AG08396 (cell line): ENCODE measurements around the gene FGD1.

ENCODE experiments used
- DNase-seq: peaks from one replicate; pipeline ENCODE4 v3.0.0; 2012; ENCODE audit warnings: low spot score, mixed read lengths

FGD1 gene

DNA sequence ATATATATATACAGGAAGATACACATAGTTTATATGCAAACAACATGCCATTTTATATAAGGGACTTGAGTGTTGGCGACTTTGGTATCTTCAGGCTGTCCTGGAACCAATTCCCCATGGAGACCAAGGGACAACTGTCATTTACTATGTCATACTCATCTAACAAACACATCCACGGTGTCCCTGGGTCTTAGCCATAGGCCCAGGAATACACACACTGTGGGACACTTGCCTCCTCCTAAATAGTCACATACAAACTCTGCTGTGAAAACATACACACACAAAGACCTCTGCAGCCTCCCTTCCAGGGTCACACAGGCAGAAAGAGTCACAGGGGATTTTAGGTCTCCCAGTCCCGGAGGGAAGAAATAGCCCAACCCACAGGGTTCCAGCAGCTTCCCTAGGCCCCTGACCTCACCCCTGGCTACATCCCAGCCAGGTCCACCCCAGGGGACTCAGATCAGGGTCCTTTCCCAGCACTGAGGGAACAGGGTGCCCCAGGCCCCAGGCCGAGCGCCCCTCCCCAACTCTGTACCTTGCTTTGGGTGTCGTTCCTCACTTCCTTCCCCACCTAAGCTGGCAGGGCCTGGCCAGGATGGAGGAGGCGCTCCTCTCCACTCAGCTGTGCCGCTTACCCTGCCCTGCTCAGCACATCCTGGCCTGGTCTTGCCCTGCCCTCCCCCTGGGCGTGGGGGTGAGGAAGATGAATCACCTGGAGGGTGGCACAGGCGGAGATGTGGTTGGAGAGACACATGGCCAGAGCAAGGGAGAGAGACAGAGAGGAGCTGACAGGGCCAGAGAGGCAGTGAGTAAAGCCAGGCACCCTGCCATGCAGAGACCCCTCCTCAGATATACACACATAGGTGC, 21.8 kb downstream of the FGD1 start:
- DNase-seq: no peak

DNA sequence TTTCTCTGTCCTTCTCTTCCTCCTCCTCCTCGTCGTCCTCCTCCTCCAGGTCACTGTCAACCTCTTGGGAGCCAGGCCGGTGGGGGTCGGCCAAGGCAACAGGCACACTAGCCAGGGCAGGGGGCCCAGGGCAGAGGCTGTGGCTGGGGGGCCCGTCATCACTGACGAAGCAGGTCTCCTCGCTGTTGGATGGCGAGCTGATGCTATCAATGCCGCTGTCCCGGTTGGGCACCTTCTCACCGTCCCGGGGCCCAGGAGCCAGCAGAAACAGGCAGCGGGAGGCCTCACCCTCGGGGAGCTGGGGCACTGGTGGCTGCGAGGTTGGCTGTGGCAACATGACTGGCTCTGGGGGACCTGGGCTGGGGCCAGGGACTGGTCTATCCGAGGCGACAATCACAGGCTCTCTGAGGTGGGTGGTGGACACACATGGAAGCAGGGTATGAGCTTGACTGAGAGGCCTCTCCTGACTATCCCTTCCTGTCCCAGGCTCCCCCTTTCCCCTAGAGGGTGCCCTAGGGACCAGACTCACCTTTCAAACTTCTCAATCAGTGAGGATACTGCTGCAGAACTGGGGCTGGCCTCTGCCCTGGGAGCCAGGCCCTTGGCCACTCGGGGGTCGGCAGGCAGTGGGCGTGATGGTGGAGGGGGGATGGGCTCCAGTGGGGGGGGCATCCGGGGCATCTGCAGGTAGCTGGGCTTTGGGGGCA, 25.8 kb downstream of the FGD1 start:
- DNase-seq: no peak

DNA sequence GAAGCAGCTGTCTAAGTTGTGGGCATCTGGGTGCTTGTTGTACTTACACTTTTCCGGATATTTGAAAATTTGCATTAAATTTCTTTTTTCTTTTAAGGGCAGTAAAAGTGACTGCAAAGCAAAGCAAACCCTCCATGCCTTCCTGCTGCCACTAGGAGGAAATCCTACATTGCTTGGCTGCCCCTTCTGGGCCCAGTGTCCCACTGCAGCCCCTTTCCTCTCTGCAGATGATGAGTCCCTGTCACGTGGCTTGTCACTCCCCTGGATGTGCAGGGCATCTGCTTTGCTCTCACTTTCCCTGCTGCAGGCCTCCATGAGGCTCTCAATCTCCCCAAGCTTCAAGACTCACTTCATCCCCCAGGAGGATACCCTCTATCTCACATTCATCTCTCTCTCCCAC, 43.1 kb downstream of the FGD1 start:
- no peak for DNase-seq

DNA sequence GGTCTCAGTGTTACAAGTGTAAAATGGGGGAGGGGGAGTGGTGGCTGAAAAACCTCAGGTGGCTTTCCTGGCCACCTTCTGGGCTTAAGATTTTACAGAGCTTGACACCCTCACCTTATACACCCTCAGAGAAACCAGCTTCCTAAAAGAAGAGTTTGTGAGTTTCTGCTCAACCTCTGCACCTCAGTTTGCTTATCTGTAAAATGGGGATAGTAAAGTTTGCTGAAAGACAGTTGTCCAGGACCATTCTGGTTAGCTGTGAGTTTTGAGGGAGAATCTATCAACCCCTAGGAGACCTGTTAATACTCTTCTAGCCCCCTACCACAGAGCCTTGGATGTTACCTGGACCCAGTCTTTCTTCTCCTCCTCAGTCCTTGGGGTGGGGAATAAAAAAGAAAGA, 46.1 kb downstream of the FGD1 start:
- DNase-seq: no peak

DNA sequence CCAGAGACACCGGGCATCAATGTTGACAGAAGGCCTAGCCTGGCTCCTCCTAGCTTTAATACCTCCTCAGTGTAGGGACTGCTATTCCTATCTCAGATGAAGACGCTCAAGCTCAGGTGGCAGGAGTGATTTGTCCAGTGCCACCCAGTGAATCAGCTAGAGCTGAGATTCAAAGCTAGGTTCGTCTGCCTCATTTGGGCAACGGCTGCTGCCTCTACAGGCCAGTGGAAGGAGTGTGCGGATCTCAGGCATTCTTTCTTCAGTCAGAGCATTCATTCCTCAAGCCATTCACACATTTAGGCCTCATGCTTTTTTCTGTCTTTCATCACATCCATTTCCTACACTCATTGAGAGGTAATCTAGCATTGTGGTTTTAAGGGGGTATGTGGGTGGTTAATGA, 48.6 kb downstream of the FGD1 start:
- DNase-seq: no peak

DNA sequence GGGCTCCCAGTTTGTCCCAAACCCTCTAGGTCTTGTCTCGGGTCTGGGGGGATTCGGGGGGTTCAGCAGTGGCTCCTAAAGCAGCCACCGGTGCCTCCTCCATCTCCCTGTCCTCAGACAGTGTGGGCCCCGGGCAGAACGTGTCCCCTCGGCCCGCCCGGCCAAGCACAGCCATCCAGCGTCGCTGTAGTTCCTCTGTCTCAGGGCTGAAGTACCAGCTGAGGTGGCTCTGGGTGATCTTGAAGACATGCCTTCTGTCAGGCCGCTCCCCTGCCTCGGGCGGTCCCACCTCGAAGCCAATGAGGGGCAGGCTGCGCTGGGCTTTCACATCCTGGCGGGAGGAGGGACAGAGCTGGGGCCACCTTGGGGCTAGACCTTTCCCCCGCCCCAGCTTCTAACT, 50.0 kb downstream of the FGD1 start:
- DNase-seq: no peak

DNA sequence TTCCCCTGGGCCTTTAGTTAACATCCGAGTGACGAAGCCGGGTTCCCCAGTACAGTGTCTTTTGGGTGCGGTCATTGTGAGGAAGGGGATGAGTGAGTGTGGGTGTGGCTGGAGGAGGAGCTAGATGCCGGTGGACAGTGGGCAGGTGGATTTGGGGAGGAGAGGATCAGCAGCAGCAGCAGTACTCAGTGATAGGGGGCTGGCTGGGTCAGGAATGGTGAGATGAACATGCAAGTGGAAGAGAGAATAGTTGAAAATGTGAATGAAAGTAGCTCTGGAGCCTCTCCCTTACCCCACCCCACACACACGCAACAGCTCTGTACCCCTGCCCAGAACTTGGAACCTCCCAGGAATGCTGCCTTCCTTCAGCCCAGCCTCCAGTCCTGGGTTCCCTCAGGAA, 51.3 kb downstream of the FGD1 start:
- DNase-seq: no peak

DNA sequence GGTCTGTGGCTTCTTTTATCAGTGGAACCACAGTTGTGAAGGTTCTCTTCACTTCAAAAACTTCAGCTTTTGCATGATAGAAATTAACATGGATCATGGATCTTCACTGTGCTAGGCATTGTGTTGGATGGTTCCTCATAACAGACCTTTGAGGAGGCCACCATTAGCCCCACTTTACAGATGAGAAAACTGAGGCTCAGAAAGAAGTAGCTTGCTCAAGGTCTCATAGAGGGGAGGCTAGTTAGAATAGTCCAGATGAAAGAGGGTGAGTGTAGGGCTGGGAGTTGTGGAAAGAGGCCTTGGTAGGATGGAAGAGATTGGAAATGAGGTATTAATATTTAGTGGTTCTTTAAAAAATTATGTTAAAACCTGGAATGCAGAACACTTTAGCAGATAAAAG, 53.2 kb downstream of the FGD1 start:
- no peak for DNase-seq

DNA sequence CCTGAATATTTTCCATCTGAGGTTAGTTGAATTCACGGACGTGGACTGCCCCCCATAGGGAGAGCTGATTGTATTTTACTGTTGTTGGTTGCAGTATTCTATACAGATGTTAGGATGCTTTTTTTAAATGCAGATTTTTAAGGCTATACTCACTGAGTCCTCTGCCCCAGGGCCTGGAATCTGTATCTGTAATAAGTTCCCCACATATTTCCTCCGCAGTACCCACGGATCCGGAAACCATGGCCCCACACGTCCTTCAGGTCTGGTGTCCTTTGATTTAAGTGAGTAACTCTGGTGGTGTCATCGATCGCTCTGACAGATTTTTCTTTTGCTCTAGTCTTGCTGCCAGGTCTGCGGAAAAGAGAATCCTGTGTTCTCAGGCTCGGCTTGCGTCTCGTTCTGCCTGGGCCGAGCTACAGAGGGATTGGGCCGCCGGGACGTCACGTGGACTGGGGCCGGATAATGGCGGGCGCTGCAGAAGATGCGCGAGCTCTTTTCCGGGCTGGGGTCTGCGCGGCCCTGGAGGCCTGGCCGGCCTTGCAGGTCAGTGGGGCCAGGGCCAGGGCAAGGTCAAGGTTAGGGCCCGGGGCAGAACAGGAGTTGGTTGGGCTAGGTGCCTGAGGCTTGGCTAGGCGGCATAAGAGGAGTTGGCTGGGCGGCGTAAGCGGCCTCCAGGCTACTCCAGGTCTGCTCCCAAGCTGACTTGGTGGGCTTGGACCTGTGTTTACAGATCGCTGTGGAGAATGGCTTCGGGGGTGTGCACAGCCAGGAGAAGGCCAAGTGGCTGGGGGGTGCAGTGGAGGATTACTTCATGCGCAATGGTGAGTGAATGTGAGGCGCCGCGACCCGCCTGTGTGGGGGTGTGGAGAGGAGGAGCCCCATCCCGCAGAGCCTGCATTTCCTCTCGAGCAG, 55.8 kb downstream of the FGD1 start, which contains the start of gene TSR2:
Gene TSR2 (plus strand): TSS at position 445 of the 912 bp plus-strand sequence. CDS start 18 bp downstream, at position 463.
- peak; percentile 74 for DNase-seq

DNA sequence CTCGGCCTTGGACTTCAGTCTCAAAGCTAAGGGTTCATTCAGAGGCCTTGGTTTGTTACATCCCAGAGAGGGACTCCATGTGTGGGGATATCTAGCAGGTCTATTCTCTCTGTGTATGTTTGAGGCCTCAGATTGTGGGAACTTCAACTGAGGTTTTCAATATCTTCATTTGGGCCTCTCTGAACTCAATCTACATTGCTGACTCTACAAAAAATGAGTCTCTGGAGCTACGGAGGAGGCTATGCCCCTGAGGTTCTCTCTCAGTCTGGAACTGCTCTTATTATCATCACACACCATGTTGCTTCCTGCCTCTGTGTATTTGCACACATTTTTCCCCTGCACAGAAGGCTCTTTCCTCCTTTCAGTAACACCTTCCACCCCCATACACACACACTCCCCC, 60.9 kb downstream of the FGD1 start:
- DNase-seq: no peak

DNA sequence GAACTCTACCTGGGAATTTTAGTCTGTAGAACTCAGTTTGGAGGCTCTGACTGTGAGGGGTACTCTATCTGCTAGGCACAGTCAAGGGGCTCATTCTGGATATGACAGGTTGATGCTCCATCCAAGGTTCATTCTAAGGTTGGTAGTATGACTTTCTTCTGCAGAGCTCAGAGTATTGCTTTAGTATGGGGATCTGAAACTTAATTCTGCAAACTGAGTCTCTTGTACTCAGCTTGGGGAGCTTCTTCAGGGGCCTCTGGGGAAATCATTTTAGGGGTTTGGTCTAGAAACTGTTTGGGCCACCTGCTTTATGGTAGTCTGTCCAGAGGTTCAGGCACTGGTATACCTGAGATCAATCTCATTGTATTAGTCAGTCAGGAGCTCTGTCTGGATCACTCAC, 65.5 kb downstream of the FGD1 start:
- DNase-seq: no peak

DNA sequence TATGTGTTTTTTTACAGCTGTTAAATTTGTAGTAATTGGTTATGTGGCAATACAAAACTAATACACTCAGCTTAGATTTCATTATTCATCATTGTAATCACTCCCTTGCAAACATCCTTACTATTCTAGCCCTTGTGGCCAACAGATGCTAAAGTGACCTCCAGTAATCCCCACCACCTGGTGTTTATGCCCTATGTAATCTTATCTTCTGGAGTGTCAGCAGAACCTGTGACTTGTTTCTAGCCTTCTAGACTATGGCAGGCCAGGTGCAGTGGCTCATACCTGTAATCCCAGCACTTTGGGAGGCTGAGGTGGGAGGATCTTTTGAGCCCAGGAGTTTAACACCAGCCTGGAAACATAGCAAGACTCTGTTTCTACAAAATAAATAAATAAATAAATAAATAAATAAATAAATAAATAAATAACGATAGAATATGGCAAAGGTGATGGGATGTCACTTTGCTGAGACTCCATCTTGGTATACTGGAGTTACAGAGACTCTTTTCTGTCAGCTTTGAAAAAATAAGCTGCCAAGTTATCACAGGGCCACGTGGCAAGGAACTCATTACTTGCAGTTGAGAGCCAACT, 68.1 kb downstream of the FGD1 start:
- no peak for DNase-seq

DNA sequence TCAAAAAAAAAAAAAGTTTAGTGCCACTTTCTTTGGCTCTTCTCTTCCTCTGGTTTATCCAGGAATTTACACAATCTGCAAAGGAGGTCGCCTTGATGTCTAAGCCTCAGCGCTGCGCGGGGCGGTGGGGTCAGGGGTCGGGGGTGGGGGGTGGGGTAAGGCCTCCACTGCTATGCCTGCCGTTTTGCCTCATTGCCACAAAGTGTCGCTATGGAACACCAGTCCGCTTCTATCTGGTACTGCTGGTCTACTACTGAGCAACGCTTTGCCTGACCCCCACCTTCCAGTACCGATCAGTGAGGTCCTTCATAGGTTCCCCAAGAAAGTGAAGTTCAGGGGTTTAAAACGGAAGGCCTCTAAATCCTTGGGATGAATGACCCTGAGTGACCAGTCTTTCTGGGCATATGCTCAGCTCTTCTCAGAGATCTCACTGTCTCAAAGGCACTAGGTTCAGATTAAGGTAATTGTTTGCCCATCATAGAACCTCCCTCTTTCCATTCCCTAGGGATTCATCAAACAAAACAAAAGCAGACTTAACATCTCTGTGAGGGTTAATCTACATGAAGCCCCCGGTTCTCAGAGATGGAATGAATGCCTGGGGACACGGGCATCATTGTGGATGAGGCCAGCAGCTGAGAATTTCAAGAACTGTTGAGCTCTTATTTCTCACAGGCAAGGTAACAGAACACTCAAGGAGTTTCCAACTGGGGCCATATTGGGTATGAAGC, 72.7 kb downstream of the FGD1 start:
- DNase-seq: no peak

DNA sequence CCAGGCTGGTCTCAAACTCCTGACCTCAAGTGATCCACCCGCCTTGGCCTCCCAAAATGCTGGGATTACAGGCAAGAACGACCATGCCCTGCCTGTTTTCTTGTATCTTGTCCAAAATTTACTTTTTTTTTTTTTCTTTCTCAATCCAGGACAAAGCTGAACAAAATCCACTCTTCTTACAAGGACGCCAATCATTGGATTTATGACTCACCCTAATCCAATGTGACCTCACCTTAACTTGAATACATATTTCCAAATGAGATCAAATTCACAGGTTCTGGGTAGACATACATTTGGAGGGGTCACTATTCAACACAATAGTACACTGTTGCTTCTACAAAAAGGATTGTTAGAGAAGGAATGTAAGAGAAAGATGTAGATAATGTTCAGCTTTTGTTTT, 73.9 kb downstream of the FGD1 start:
- no peak for DNase-seq

DNA sequence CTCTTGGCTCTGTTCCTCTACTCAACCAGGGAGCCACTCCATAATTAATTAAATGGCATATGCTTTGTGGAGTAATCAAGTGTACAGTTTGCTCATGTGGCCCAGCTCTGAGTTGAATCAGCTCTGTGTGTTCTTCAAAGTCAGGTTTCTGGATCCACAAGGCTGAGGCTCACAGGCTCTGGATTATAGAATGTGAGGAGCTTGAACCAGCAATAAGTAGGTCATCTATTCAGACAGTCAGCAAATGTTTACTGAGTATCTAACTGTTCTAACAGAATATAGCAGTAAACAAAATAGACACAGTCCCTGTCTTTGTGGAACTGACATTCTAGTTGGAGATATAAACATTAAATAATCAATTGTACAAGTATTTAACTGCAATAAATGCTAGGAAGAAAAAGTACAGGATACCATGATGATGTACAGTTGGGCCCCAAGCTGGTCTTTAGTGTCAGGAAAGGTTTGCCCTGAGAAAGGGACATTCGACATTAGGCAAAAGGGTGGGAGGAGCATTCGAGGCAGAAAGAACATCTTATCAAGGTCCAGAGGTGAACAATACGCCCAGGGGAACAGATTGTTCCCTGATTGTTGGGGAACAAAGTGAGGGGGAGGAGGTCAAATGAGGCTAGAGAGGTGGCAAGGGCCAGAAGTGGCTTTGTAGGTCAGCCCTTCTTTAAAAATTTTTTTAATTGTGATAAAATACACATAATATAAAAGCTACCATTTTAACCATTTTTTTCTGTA, 76.3 kb downstream of the FGD1 start:
- no peak for DNase-seq

DNA sequence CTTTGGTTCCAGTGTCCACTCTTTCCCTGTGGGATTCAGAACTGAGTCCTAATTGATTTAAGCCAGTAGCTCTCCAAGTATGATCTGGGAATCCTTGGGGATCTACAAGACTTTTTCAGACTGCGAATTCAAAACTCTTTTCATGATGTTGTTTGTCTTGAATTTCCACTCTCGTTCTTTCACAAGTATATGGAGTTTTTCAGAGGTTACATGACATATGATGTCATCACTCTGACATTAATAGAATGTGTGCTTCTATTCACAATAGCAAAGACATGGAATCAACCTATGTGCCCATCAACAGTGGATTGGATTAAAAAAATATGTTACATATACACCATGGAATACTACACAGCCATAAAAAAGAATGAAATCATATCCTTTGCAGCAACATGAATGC, 79.1 kb downstream of the FGD1 start:
- DNase-seq: no peak

DNA sequence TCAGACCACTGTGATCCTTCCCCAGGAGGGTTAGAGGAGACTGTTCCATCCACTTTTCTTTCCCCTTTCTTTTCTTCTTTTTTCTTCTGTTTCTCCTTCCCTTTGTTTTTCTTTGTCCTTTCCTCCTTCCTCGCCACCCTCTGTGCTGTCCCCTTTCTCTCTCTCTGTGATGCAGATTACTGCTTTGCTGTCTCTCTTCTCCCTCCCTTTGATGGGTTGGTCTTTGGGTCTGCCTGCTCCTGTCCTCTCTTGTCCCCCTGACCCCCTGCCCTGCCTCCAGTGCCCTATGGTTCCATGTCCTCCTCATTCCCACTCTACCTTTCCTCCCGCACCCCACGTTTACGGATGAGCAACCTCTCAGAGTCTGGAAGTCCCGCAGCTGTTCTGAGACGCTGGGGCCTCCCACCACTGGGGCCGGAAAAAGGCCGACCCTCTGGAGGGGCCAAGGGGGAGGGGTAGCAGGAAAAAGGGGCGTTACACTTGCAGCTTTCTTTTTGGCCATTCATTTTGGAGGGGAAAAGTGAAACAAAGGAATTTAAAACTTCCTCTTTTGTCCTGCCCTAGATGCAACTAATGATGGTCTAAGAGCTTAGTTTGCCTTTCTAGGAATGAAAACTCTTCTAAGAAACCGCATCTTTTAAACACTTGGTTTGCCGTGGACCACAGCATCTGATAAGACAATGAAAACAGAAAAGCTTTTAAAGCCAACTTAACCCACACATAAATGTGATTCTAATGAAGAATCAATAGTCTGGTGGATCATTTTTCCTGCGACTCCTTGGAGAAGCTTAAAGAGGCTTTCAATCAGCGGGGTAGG, 80.3 kb downstream of the FGD1 start:
- no peak for DNase-seq

DNA sequence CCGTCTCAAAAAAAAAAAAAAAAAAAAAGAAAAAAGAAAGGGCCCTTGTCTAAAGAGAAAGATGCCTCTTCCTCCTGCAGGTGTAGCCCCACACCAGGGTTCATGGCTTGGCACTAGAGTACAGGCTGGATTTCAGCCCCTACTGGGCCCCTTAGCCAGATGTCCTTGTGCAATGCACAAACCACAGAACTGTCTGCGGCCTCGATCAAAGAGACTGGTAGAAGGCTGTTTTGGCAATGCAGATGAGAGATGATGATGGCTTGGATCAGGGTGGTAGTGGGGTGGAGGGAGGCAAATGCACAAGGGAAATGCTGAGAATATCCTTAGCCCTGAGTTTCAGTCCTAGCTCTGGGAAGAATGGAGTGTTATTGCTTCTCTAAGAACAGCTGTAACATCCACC, 82.3 kb downstream of the FGD1 start:
- DNase-seq: no peak

DNA sequence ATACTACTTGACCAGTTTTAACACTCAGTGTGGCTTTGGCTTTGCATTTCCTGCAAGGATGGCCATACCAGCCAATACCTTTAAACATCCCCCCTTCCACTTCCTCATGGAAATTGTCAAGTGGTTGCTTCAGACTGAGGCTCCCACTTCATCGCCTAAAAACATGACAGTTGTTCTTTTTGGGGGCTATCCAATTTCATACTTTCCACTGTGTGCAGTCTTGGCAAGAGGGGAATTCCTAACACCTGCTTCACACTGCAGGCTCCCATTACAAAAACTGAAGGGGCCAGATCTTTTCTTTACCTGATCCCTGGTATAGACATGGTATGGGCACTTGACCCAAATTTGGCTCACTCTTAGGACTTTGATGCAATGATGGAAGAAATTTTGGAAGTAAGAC, 84.3 kb downstream of the FGD1 start:
- DNase-seq: no peak

DNA sequence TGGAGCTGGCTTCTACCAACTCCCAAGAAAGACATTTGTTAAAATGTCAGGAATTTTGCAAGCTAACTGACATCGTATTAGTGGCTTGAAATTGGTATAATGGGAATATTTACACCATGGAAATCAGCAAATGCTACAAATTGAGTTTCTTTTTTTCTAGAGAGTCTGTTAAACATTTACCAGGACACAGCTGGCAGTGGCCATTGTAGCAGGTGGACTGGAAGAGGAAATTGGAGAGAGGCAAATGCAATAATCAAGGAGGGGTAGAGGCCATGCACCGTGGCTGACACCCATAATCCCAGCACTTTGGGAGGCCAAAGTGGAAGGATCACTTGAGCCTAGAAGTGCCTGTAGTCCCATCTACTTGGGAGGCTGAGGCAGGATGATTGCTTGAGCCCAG, 88.8 kb downstream of the FGD1 start:
- no peak for DNase-seq
